HG02571 (cell line): ENCODE results near the gene ZNF280B.

Experiments
- ATAC-seq: cut with Tn5 transposase; IDR thresholded peaks from one replicate; pipeline ENCODE4 v1.9.1; 2021; ENCODE audit warnings: mild to moderate bottlenecking, moderate library complexity; ENCODE audit not compliant: unreplicated experiment

The ZNF280B gene, protein sequence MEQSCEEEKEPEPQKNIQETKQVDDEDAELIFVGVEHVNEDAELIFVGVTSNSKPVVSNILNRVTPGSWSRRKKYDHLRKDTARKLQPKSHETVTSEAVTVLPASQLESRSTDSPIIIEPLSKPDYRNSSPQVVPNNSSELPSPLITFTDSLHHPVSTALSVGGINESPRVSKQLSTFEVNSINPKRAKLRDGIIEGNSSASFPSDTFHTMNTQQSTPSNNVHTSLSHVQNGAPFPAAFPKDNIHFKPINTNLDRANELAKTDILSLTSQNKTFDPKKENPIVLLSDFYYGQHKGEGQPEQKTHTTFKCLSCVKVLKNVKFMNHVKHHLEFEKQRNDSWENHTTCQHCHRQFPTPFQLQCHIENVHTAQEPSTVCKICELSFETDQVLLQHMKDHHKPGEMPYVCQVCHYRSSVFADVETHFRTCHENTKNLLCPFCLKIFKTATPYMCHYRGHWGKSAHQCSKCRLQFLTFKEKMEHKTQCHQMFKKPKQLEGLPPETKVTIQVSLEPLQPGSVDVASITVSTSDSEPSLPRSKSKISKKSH

DNA sequence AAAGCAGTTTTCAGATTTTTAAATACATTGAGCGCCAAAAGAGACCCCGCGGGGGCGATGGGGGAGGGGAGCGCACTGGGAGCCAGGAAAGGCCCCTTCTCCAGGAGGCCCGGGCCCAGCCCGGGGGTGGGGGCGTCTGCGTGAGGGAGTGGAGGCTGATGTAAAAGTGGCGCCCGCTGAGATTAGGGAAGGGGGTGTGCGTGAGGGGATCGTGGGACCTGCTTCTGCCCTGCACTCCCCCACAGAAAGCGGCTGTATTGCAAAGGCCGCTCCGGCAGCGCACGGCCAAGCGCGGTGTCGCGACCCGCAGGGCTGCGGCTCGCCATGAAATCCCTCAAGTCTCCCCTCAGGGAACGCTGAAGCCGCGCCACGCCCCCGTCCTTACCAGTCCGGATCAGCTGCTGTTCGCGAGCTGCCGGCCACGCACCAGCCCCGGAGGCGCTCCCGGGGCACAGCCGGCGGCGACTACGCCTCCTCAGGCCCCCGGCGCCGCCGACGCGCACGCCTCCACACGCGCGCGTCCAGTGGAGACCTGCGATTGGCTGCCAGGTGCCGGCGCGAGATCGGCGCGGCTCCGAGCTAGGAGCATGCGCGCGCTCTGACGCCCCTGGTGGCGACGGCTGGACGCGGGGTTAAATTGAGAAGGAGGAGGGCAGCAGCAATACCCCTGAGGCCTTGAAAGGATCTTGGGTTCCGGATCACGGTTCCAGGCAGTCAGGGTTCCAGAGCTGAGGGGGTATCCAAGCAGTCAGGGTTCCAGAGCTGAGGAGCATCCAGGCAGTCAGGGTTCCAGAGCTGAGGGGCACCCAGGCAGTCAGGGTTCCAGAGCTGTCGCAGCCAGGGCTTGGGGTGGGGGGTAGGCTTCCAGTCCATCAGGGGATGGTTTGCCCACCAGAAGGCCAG lies at the start of gene ZNF280B:
TSS of gene ZNF280B (minus strand) at position 469 of the 903 bp plus-strand sequence. CDS start 19,344 bp downstream, outside the sequence.
- ATAC-seq: peak; percentile 83

DNA sequence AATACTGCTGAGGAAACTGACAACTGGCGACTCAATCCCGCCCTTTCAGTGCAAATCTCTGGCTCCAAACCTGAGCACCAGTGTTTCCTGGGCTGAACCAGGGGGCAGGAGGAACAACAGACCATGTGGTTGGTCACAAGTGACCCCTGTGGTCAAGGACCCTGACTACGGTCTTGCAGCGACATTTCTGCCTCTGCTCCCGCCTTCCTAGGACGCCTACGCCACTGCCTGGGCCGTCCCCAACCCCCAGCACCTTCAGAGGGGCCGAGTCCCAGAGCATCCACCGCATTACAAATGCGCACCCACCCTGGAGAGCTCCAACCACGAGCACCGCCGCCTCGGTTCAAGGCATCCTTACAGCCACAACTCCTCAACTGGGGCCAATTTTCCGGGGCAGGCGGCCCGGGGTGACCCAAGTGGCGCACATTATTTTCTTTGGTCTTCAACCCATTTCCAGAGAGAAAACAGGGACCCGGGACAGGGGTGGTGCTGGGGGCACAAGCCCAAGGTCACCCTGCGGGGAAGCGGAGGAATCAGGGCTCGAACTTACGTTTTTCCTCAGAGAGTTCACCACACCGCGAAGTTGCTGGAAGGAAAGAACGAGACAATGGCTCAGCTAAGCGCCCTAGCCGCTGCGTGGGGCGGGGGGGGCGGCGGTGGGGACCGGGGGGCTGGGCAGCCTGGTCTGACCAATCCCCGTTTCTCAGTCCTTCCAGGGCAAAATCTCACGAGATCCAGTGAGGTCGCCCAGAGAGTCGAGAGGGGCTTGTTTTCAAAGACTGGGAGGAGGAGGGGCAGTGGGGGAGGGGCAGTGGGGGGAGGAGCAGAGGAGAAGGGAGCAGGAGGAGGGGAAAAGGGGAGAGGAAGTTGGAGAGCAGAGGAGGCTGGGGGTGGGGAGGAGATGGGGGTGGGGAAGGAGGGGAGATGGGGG lies 48.7 kb upstream of the ZNF280B start:
- ATAC-seq: no peak

DNA sequence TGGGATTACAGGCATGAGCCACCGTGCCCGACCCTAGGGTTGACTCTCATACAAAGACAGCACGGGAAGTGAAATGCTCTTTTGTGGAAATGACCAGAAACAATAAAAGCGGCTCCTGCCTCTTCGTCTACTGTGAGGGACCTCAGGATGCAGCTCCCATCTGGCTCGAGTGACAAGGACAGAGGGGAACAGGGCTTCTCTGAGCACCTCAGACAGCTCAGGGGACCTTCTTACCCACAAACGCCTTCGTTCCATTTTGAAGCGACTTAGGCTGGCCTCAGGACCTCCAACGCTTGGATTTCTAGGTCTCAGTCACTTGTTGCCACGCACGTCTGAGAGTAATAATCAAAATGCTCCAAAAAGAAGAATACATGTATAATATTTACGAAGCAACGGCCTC lies 48.0 kb upstream of the ZNF280B start:
- ATAC-seq: no peak

DNA sequence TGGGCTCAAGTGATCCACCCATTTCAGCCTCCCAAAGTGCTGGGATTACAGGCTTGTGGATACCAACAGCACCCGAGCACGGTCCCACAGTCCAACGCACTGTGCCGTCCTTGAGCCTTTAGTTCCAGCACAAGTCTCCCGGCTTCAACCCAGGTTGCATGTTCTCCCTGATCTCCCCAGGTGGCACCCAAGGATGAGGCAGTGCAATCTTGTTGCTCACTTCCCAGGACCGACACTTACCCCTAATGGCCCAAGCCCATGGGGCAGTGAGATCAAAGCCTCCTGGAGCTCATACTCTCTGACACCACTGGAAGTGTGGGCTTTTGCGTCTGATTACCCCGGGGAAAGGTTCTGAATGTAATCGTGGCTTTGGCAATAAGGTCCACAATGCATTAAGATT lies 47.1 kb upstream of the ZNF280B start:
- no peak for ATAC-seq

DNA sequence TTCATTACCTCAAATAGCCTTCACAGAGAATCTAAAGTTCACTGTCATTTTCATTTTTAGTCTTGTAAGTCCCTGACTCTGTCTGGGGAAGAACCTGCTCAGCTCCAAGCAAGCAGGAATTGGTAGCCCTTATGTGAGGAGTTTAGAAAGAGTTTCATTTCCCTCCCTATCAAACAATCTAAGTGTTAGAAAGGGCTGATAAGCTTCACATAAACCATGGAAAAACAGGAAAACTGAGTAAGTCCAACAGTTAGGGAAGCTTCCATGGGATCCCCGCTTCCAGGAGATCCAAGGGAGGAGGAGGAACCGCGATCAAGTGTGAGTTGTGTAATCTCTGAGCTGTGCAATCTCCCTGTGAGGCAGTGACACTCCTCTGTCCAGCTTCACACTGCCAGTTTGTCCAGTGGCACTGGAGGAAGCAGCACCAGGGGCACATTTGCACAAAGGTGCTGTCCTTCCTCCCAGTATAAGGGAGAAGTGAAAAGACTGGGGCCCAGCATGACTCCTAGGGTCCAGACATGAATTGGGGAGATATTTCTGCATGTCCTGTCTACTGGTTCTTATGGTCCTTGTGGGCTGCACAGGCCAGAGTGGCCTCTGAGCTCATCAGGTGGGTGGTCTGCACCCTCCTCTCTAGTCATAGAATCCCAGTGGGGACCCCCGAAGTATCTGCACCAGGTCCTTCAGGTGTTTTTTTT lies 46.2 kb upstream of the ZNF280B start:
- ATAC-seq: no peak

DNA sequence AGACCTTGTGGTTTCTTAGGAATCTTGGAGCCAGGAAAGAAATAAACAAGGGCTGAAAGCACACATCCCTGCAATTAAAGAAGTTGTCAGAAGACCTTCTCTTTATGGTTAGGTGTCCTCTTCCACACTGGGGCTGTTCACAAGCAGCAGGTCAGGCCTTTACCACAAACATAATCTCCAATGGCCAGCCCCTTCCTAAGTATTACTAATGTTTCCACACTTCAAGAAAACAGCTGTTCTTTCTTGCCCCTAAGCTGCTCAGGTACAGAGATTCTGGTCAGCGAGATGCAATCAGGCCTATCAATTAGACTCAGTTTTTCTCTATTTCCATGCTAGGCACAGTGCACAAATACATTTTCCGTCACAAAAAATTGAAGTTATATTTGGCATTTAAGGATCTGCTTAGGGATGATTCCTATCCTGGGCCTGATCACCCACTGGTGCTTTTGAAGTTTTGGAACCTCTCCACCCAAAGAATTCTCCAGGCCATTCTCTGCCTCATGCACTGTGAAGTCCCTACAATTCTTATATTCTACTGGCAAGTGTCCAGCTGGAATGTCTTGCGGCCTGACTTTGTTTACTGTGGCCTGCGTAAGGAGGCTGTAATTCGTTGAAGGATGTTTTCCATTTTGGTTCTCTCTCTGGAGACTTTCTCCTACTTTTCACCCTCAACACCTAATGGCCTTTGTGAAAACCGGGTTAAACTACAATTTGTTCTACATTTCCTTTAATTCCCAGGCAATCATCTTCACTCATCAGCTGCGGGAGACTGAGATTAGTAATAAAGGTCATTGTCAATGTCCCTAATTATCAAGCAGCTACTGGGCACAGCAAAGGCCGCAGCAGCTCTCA lies 45.4 kb upstream of the ZNF280B start:
- no peak for ATAC-seq

DNA sequence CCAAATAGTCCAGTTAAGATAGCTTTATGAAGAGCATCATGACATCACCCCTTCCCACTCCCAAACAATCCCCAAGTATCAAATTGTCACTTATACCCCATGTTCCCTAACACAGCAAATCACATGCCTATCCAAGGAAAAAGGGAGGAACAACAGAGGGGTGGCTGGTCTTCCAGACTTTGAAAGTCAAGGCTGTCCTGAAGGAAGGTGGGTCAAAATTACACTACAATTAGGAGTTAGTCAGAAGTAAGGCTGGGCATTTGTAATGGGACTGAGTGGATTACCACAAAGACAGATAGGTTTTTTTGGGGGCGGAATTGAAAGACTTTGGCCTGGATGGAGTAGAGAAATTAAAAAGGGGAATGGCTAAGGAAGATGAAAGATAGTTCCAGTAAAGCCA lies 44.6 kb upstream of the ZNF280B start:
- no peak for ATAC-seq

DNA sequence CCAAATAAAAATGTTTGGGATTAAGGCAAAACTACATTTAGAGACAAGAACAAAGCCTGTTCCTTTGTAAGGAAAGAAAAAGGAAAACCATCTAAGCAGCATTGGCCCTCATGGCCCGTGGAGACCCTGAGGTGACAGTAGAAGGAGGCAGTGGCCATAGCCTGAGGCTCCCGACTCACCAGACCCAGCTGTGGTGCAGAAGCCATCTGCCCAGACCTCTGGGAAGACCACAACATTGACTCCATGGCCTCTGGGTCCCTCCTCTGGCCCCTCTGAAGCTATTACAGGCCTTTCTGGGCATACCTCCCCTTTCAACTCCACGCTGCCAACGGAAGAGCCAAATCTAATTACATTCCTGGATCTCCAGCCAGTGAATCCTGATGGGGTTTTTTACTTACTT lies 44.1 kb upstream of the ZNF280B start:
- ATAC-seq: no peak

DNA sequence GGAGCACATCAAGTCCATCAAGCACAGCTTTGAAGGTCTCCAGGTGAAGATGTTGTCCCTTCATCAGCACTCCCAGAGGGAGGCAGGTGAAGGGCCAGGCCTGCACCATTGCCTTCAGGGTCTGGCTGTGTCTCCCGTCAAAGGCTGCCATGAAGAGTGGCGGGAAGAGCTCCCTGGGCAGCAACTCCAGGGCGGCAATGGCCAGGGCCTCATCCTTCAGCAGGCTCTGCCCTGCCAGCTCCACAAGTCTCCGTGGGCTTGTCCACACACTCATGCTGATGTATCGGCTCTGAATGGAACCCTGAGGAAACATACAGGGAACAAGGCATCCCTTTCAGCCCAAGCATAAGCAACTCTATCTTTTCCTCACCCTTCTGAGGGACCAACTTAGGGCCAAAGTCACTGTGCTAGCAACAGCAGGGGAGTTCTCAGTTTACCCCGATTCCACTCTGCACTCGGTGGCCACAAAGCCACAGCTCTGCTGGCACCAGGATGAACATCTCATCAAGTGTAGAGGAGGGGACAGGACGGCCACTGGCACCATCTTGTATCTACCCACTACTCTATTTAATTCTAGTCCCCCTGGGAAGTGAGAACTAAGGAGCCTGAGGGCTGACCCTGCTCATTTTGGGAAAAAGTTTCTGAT lies 42.4 kb upstream of the ZNF280B start:
- ATAC-seq: no peak

DNA sequence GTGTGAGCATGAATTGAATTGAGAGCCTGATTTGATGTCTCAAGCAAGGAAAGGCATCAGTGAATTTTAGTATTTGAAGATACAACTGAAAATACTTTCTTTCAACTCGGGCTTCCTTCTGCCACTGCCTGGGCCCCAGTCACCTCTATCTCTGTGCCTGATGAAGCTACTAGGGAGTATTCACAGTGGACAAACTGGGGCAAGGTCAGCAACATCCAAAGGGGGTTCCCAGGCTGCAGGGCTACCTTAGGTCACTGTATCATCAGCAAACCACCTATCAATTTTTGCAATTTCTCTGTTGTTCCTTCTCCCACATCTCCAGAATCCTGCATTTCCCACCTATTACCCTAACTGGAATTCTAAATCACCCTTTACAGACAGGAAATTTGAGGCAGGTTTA lies 40.4 kb upstream of the ZNF280B start:
- no peak for ATAC-seq

DNA sequence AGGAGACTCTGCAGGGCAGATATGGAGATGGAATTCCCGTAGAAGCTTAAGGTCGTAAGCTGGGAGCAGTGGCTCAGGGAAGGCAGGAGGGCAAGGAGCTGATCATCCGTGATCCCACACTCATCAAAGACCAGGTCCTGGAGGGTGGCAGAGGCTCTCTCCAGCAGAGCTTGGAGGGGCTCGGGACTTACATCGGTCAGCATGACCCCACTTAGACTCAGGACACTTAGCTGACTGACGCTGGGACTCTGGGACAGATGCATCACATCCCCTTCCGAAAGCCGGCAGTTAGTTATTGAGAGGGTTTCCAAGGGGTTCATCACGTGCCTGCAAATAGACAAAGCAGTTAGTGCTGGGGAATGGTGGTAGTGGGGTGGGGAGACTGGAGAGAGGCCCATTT lies 39.8 kb upstream of the ZNF280B start:
- no peak for ATAC-seq

DNA sequence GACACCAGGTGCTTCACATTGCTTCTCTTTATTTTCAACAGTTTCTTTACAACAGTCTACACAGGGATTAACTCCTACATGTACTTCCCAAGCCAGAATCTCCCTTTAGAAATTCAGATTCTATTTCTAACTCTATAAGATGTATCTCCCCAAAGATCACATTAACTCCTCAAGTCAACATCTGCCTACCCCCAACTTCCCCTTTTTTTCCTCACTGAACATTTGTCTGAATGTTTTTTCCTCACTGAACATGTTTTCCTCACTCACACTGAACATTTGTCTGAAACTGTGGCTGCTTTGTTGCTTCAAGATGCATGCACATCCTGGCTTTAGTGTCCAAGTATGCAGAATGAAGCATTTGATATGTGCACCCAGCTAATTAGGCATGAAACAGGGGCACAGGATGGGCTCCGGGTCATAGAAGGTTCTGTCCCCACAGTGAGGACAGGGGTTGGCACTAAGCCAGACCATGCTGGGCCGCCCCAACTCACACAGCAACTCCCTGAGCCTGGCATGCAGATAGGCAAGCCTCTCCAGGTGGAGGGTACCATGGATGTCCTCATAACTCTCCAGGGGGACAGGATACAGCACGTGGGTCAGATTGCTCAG lies 39.3 kb upstream of the ZNF280B start:
- no peak for ATAC-seq

DNA sequence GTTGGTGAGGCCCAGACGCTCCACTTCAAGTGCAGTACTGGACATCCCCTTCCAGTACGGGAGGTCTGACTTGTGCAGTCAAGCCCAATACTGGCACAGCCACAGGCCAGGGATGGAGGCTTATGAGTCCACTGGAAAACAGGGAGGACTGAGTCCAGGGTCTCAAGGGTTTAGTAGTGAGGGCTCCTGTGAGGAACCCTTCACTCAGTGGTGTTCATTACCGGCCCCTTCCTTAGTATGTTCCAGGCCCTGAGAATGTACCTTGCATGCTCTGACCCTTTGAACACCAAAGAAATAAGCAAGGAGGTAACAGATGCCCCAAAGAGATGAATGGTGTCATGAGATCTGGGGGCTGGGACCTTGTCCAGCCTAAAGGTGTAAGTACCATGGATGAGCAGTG lies 38.7 kb upstream of the ZNF280B start:
- no peak for ATAC-seq

DNA sequence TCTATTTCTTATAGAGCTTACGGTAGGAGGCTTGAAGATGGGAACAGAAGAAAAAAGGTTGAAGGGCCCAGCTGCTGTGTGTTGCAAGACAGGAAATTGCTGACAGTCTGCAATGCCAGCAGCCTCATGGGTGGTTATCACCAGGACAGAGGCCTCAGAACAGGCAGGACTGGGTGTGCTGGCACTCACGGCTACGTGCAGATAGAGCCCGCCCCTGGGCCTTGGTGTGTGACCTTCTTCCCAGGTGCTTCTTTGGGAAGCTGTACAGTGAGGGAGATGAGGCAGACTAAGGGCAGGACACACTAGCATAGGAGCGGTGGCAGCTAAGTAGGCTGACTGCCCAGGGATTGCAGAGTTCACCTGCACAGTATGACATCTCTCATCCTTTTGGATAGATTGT lies 37.9 kb upstream of the ZNF280B start:
- ATAC-seq: no peak

DNA sequence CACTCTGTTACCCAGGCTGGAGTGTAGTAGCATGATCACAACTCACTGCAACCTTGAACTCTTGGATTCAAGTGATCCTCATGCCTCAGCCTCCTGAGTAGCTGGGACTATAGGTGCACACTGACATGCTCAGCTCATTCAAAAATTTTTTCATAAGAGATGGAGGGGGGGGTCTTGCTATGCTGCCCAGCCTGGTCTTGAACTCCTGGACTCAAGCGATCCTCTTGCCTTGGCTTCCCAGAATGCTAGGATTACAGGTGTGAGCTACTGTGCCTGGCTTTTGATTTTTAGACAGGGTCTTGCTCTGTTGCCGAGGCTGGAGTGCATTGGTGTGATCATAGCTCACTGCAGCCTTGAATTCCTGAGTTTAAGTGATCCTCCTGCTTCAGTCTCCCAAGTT lies 36.5 kb upstream of the ZNF280B start:
- ATAC-seq: no peak

DNA sequence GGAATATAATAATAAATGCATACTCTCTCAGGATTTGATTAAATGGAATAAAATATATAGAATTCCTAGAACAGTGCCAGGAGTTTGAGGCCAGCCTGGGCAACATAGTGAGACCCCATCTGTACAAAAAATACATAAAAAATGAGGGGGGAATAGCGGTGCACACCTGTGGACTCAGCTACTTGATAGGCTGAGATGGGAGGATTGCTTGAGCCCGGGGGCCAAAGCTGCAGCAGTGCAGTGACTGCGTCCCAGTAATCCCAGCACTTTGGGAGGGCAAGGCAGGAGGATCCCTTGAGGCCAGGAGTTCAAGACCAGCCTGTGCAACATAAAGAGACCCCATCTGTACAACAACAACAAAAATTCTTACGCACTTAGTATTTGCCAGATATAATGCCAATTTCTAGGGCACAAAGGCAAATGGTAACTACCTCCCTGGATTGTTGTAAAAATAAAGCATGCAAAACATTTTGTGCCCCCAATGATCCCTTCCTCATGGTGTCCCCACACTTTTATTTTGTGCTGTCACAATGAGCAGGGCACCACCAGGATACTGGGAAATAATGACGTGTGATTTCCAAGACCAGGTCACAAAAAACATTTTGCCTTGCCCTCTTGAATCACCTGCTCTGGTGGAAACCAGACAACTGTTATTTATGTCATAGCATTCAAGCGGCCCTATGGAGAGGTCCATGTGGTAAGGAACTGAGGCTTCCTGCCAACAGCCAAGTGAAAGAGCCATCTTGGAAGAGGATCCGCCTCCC lies 29.9 kb upstream of the ZNF280B start:
- ATAC-seq: no peak

DNA sequence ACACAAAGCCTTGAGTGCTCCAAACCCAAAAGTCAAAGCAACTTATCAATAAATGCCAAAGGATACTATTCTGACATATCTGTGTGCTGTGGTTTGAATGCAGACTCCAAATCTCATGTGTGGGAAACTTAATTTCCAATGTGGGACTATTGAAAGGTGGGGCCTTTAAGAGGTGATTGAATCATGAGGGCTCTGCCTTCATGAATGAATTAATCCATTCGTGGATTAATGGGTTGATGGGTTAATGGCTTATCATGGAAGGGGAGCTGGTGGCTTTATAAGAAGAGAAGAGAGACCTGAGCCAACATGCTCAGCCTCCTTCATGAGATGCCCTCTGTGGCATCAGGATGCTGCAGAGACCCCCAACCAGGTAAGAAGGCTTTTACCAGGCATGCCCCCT lies 28.4 kb upstream of the ZNF280B start:
- no peak for ATAC-seq
